ENCODE measurements around the gene TPCN2. TPM values are rescaled to one million over a fixed set of nuclear protein-coding genes. Genes with fewer than 3 reads are reported as not detected.
"Not testable (repeated sequence)": the region's sequence is repeated elsewhere in the genome, so short reads cannot be mapped to it uniquely, and the experiment has no call there.

TPCN2 gene
- total RNA-seq, 2 donors from 2014 or later = 34.7 to 38.0 TPM

- no peak overlapping the region for H3K27ac ChIP-seq
- no peak for DNase-seq (ENCODE audit: low spot score)
- H3K36me3 ChIP-seq = no peaks in the 10 kb centered on the region
- H3K4me1 ChIP-seq (ENCODE audit: control insufficient read depth in 1 of 2, low read depth in 2 of 2) = no peaks in the 10 kb centered on the region
- no peaks in the 10 kb centered on the region for H3K27me3 ChIP-seq (replicated peaks; ENCODE audit: insufficient read depth)
- H3K9me3 ChIP-seq = peaks cover 15% of the 10 kb centered on the region
- TF ChIP-seq, protein P1, sequence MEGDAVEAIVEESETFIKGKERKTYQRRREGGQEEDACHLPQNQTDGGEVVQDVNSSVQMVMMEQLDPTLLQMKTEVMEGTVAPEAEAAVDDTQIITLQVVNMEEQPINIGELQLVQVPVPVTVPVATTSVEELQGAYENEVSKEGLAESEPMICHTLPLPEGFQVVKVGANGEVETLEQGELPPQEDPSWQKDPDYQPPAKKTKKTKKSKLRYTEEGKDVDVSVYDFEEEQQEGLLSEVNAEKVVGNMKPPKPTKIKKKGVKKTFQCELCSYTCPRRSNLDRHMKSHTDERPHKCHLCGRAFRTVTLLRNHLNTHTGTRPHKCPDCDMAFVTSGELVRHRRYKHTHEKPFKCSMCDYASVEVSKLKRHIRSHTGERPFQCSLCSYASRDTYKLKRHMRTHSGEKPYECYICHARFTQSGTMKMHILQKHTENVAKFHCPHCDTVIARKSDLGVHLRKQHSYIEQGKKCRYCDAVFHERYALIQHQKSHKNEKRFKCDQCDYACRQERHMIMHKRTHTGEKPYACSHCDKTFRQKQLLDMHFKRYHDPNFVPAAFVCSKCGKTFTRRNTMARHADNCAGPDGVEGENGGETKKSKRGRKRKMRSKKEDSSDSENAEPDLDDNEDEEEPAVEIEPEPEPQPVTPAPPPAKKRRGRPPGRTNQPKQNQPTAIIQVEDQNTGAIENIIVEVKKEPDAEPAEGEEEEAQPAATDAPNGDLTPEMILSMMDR (IDR thresholded peaks at IDR 0.05) = no peak
- no peak for ATAC-seq (ENCODE audit: insufficient number of reproducible peaks, low FRiP score, low read depth)
- no peak overlapping the region for H3K4me3 ChIP-seq
Measured at GRCh38 chr11:69148377-69148762, 99.6 kb downstream of the TPCN2 start.

DNA sequence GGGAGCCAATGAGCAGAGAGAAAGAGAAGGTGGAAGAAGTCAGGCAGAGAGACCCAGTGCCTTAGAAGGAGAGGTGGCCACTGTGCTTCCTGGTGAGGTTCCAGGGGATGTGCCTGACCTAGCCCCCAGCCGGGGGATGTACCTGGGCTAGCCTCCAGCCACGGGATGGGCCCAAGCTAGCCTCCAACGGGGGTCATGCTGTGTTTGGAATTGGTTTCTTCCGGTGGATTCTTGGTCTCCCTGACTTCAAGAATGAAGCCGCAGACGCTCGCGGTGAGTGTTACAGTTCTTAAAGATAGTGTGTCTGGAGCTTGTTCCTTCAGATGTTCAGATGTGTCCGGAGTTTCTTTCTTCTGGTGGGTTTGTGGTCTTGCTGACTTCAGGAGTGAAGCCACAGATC lies 100.1 kb downstream of the TPCN2 start:
- Histone ChIP-seq H3K9me3 (peaks cover 15% of the 10 kb centered on the region), H3K27ac (no peak overlapping the region), H3K4me3 (no peak overlapping the region), H3K27me3 (replicated peaks; ENCODE audit: insufficient read depth) (no peaks in the 10 kb centered on the region), H3K4me1 (ENCODE audit: control insufficient read depth in 1 of 2, low read depth in 2 of 2) (no peaks in the 10 kb centered on the region), H3K36me3 (no peaks in the 10 kb centered on the region)
- ATAC-seq (ENCODE audit: insufficient number of reproducible peaks, low FRiP score, low read depth) (no peak), DNase-seq (ENCODE audit: low spot score) (no peak)
- TF ChIP-seq, protein P1 (IDR thresholded peaks at IDR 0.05) = no peak

GRCh38 chr11:69149338-69150045 lies 100.8 kb downstream of the TPCN2 start:
- H3K36me3 ChIP-seq; H3K4me3 ChIP-seq; H3K27ac ChIP-seq; H3K4me1 ChIP-seq (ENCODE audit: control insufficient read depth in 1 of 2, low read depth in 2 of 2); DNase-seq (ENCODE audit: low spot score); H3K27me3 ChIP-seq (replicated peaks; ENCODE audit: insufficient read depth); ATAC-seq (ENCODE audit: insufficient number of reproducible peaks, low FRiP score, low read depth): not testable (repeated sequence)
- peaks cover 15% of the 10 kb centered on the region for H3K9me3 ChIP-seq

DNA sequence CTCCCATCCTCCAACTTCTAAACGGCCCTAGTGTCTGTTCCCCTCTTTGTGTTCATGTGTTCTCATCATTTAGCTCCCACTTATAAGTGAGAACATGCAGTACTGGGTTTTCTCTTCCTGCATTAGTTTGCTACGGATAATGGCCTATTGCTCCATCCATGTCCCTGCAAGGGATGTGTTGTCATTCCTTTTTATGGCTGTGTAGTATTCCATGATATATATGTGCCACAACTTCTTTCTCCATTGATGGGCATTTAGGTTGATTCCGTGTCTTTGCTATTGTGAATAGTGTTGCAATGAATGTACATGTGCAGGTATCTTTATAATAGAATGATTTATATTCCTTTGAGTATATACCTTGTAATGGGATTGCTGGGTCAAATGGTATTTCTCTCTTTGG lies 101.4 kb downstream of the TPCN2 start:
- Histone ChIP-seq H3K27ac (no peak overlapping the region), H3K4me3 (no peak overlapping the region), H3K4me1 (ENCODE audit: control insufficient read depth in 1 of 2, low read depth in 2 of 2) (no peaks in the 10 kb centered on the region), H3K9me3 (peaks cover 15% of the 10 kb centered on the region), H3K36me3 (no peaks in the 10 kb centered on the region), H3K27me3 (replicated peaks; ENCODE audit: insufficient read depth) (no peaks in the 10 kb centered on the region)
- ATAC-seq (ENCODE audit: insufficient number of reproducible peaks, low FRiP score, low read depth) (no peak), DNase-seq (ENCODE audit: low spot score) (no peak)
- TF ChIP-seq, protein P1 (IDR thresholded peaks at IDR 0.05) = no peak

DNA sequence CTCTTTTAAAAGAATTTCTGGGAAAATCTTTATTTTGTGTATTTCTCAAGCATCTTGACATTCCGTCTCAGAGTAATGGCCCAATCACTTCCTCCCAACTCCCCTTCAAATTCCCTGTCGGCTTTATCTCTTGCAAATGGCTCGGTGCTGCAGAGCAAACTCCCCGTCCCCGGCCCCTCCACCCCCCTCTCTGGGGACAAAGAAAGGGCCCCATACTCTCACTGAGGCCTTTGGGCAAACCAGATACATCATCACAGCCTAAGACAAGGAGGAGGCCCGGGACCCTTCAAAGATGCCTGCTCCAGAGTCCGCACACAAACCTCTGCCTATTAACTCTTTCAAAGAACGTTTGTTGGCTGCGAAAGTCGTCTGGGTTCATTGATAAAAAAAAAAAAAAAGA lies 103.1 kb downstream of the TPCN2 start:
- H3K9me3 ChIP-seq = peaks cover 3% of the 10 kb centered on the region
- no peak for DNase-seq (ENCODE audit: low spot score)
- no peaks in the 10 kb centered on the region for H3K27me3 ChIP-seq (replicated peaks; ENCODE audit: insufficient read depth)
- no peak for ATAC-seq (ENCODE audit: insufficient number of reproducible peaks, low FRiP score, low read depth)
- no peak overlapping the region for H3K27ac ChIP-seq
- peaks cover 0 to 3% of the 10 kb centered on the region in 2 donors for H3K4me1 ChIP-seq (ENCODE audit: control insufficient read depth in 1 of 2, low read depth in 2 of 2)
- no peak overlapping the region for H3K4me3 ChIP-seq
- no peaks in the 10 kb centered on the region for H3K36me3 ChIP-seq
- TF ChIP-seq, protein P1 (IDR thresholded peaks at IDR 0.05) = no peak
